OCI-LY7 (cell line): ENCODE measurements around the gene G6PC3.
"Not testable (repeated sequence)": the region's sequence is repeated elsewhere in the genome, so short reads cannot be mapped to it uniquely, and the experiment has no call there.

ENCODE experiments used
- EZH2phosphoT487 ChIP-seq: fragments of 200-600 bp; sonication (generic); IDR thresholded peaks from 2 replicates; pipeline ENCODE4 v1.6.1; 2018; ENCODE audit warnings: low read depth, borderline replicate concordance, mild to moderate bottlenecking, mixed run types, antibody characterized with exemption, low read length, moderate library complexity, mixed read lengths
- TF ChIP-seq, protein P1 (sequence below): fragments of 200-600 bp; sonication (generic); conservative IDR thresholded peaks from 2 replicates; pipeline ENCODE4 v1.5.1; 2014; ENCODE audit warnings: mild to moderate bottlenecking, antibody characterized with exemption, low read length, moderate library complexity, mixed read lengths

DNA sequence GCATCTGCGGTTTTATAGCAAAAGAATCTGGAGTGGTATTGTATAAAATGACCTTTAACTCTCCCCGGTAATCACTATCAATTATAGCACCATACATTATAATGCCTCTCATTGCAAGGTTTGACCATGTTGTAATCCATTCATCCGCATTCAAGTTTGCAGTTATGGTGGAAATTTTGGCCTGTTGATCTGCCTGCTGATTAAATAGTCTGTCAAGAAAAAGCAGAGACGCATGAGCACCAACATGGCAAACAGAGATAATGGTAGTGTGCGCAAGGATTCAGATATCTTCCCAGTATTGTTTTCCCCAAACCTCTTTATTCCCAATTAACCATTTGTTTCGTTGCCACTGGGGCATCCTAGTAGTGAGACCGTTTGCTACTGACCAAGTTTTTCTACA lies 49.3 kb upstream of the G6PC3 start:
- TF ChIP-seq, protein P1, sequence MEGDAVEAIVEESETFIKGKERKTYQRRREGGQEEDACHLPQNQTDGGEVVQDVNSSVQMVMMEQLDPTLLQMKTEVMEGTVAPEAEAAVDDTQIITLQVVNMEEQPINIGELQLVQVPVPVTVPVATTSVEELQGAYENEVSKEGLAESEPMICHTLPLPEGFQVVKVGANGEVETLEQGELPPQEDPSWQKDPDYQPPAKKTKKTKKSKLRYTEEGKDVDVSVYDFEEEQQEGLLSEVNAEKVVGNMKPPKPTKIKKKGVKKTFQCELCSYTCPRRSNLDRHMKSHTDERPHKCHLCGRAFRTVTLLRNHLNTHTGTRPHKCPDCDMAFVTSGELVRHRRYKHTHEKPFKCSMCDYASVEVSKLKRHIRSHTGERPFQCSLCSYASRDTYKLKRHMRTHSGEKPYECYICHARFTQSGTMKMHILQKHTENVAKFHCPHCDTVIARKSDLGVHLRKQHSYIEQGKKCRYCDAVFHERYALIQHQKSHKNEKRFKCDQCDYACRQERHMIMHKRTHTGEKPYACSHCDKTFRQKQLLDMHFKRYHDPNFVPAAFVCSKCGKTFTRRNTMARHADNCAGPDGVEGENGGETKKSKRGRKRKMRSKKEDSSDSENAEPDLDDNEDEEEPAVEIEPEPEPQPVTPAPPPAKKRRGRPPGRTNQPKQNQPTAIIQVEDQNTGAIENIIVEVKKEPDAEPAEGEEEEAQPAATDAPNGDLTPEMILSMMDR = not testable (repeated sequence)
- TF ChIP-seq EZH2phosphoT487 = not testable (repeated sequence)
